ENCODE results near the gene CMTM5.

CMTM5 gene

GRCh38 chr14:23376482-23377197 is at the start of gene CMTM5:
Gene CMTM5 (plus strand): TSS chr14:23377046. CDS start chr14:23377252, 206 bp downstream.
- DNase-seq, result no peak

GRCh38 chr14:23327947-23328744 is 48.7 kb upstream of the CMTM5 start:
- peak; percentile 75 for DNase-seq

- DNase-seq, result no peak
These were observed 41.2 kb upstream of the CMTM5 start for GRCh38 chr14:23335623-23336022.

- DNase-seq, result no peak
These were observed 37.2 kb upstream of the CMTM5 start for GRCh38 chr14:23339506-23340268.

- no peak for DNase-seq
These were observed 32.4 kb upstream of the CMTM5 start for GRCh38 chr14:23344481-23344880.

- no peak for DNase-seq
These were observed 30.7 kb upstream of the CMTM5 start for GRCh38 chr14:23345987-23346692.

GRCh38 chr14:23346693-23347405 is 30.0 kb upstream of the CMTM5 start:
- no peak for DNase-seq

- DNase-seq, result no peak
These were observed 29.2 kb upstream of the CMTM5 start for GRCh38 chr14:23347406-23348296.

- DNase-seq, result no peak
These were observed 28.6 kb upstream of the CMTM5 start for GRCh38 chr14:23348297-23348655.

GRCh38 chr14:23349156-23349845 is 27.5 kb upstream of the CMTM5 start:
- DNase-seq, result no peak

- DNase-seq, result no peak
These were observed 25.0 kb upstream of the CMTM5 start for GRCh38 chr14:23351681-23352505.

- peak; percentile 92 for DNase-seq
These were observed 24.1 kb upstream of the CMTM5 start, which contains the start of gene SLC22A17 for GRCh38 chr14:23352506-23353432. Gene SLC22A17 (minus strand): TSS chr14:23352887.

GRCh38 chr14:23353433-23353780 is 23.4 kb upstream of the CMTM5 start:
- no peak for DNase-seq

- no peak for DNase-seq
These were observed 21.9 kb upstream of the CMTM5 start for GRCh38 chr14:23354990-23355389.

GRCh38 chr14:23355871-23356435 is 20.9 kb upstream of the CMTM5 start:
- no peak for DNase-seq

GRCh38 chr14:23356662-23357061 is 20.2 kb upstream of the CMTM5 start:
- DNase-seq, result no peak

- no peak for DNase-seq
These were observed 19.6 kb upstream of the CMTM5 start for GRCh38 chr14:23357261-23357660.

GRCh38 chr14:23358042-23358441 is 18.8 kb upstream of the CMTM5 start:
- no peak for DNase-seq

Measured in fibroblast of skin of right biceps (primary cell).